Measurements from ENCODE around the gene BOC.

BOC gene

DNA sequence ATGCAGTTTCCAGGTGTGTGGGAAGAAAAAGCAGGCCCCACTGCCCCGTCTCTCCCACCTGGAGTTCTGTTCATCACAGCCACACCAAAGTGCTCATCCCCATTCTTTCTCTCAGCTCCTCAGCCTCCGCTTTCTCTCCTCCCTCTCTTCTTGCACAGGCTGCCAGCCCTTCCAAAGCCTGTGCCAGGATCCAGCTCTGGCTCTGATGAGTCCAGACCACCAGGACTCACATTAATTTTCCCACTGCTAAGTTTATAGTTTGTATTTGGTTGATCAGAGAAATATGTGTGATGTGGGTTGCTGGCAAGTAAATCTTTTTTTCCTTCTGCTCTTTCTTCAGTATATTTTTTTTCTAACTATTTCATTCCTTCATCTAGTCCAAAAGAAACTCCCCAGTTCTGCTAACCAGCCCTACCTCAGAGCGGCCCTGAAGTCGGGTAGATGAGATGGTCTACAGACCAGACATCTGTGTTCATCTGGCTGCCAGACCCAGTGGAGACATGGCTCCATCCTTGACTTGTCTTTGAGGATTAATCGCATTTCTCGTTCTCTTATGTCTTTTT is 49.8 kb downstream of the BOC start:
- H3K9me3 ChIP-seq (ENCODE audit: insufficient read depth, low read length, severe bottlenecking) = no peaks in the 10 kb centered on the region
- no peak for DNase-seq
- TF ChIP-seq EZH2 (IDR thresholded peaks at IDR 0.05; ENCODE audit: borderline replicate concordance, low read depth, low read length, severe bottlenecking) = no peak
- TF ChIP-seq, protein P1, sequence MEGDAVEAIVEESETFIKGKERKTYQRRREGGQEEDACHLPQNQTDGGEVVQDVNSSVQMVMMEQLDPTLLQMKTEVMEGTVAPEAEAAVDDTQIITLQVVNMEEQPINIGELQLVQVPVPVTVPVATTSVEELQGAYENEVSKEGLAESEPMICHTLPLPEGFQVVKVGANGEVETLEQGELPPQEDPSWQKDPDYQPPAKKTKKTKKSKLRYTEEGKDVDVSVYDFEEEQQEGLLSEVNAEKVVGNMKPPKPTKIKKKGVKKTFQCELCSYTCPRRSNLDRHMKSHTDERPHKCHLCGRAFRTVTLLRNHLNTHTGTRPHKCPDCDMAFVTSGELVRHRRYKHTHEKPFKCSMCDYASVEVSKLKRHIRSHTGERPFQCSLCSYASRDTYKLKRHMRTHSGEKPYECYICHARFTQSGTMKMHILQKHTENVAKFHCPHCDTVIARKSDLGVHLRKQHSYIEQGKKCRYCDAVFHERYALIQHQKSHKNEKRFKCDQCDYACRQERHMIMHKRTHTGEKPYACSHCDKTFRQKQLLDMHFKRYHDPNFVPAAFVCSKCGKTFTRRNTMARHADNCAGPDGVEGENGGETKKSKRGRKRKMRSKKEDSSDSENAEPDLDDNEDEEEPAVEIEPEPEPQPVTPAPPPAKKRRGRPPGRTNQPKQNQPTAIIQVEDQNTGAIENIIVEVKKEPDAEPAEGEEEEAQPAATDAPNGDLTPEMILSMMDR (IDR thresholded peaks at IDR 0.05; ENCODE audit: borderline replicate concordance, extremely low read depth, low read length, poor library complexity, severe bottlenecking) = no peak
- peaks cover 16% of the 10 kb centered on the region for H3K27me3 ChIP-seq (ENCODE audit: insufficient read depth, low read length, poor library complexity)
- no peak overlapping the region for H3K9ac ChIP-seq (ENCODE audit: low read depth, low read length)
- H3K36me3 ChIP-seq (ENCODE audit: insufficient read depth, low read length) = no peaks in the 10 kb centered on the region
- no peak overlapping the region for H3K4me2 ChIP-seq (ENCODE audit: insufficient read depth, low read length)
- H2AFZ ChIP-seq (ENCODE audit: low read depth, low read length) = no peak overlapping the region
- no peaks in the 10 kb centered on the region for H3K4me1 ChIP-seq (ENCODE audit: insufficient read depth, low read length)
- H3K27ac ChIP-seq (ENCODE audit: low read length) = no peak overlapping the region
- no peaks in the 10 kb centered on the region for H4K20me1 ChIP-seq (ENCODE audit: insufficient read depth, low read length)
- no peaks in the 10 kb centered on the region for H3K79me2 ChIP-seq (ENCODE audit: insufficient read depth, low read length)
- H3K4me3 ChIP-seq (ENCODE audit: low read depth in 1 of 2, low read length in 2 of 2) = no peak overlapping the region
- no peak for ATAC-seq (ENCODE audit: insufficient read depth, low read depth)

DNA sequence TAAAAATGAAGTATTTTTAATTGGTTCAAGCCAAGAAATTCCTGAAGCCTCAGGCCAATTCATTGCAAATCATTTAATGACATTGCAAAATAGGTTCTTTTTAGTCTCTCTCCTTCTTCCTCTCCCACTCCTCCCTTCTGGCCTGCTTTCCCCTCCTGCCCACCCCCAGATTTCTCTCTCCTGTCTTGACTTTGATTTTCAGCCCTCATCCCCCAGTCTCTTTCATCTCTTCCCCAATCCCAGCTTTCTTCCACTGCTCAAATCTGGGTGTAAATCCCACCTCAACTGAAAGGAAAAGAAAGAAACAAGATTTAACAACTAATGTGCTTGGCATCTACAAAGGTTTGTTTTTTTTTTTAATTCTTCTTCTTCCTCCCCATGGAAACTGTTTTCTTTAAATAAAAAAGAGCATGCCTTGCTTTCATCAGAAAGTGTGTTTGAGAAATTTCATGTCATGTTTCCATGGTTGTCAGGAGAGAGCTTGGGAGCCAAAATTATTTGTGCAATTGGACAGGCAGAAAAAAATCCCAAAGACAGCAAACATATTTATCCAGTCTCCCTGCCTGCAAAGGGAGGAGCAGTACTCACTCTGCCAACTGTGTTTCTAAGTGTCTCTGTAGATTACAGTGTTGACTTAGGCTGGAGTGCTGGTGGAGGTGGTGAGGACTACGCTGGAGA is 50.4 kb downstream of the BOC start:
- Histone ChIP-seq H3K9ac (ENCODE audit: low read depth, low read length) (no peak overlapping the region), H3K9me3 (ENCODE audit: insufficient read depth, low read length, severe bottlenecking) (no peaks in the 10 kb centered on the region), H2AFZ (ENCODE audit: low read depth, low read length) (no peak overlapping the region), H3K4me2 (ENCODE audit: insufficient read depth, low read length) (no peak overlapping the region), H3K27ac (ENCODE audit: low read length) (no peak overlapping the region), H3K4me3 (ENCODE audit: low read depth in 1 of 2, low read length in 2 of 2) (no peak overlapping the region), H4K20me1 (ENCODE audit: insufficient read depth, low read length) (no peaks in the 10 kb centered on the region), H3K27me3 (ENCODE audit: insufficient read depth, low read length, poor library complexity) (peaks cover 16% of the 10 kb centered on the region), H3K4me1 (ENCODE audit: insufficient read depth, low read length) (no peaks in the 10 kb centered on the region), H3K79me2 (ENCODE audit: insufficient read depth, low read length) (no peaks in the 10 kb centered on the region), H3K36me3 (ENCODE audit: insufficient read depth, low read length) (no peaks in the 10 kb centered on the region)
- TF ChIP-seq, protein P1 (IDR thresholded peaks at IDR 0.05; ENCODE audit: borderline replicate concordance, extremely low read depth, low read length, poor library complexity, severe bottlenecking) = no peak
- no peak for TF ChIP-seq EZH2 (IDR thresholded peaks at IDR 0.05; ENCODE audit: borderline replicate concordance, low read depth, low read length, severe bottlenecking)
- no peak for ATAC-seq (ENCODE audit: insufficient read depth, low read depth)
- DNase-seq = no peak

DNA sequence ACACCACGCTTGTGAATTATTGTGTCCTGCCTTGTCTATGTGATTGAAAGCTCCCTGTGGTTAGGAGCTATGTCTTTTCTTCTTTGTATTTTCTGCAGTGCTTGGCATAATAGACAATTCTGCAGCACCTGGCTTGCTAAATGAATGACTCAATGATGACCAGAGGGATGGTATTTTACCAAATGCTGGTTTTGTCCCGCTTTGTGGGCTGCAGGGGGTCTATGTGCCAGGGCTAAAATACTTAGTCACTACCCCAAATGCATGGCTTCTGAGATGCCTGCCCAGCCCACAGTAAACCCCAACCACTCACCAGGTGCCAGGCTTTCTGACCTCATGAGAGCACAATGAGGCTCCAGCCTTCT is 50.9 kb downstream of the BOC start:
- Histone ChIP-seq H3K9ac (ENCODE audit: low read depth, low read length) (no peak overlapping the region), H3K27me3 (ENCODE audit: insufficient read depth, low read length, poor library complexity) (peaks cover 16% of the 10 kb centered on the region), H3K9me3 (ENCODE audit: insufficient read depth, low read length, severe bottlenecking) (no peaks in the 10 kb centered on the region), H3K27ac (ENCODE audit: low read length) (no peak overlapping the region), H3K79me2 (ENCODE audit: insufficient read depth, low read length) (no peaks in the 10 kb centered on the region), H4K20me1 (ENCODE audit: insufficient read depth, low read length) (no peaks in the 10 kb centered on the region), H3K4me1 (ENCODE audit: insufficient read depth, low read length) (no peaks in the 10 kb centered on the region), H2AFZ (ENCODE audit: low read depth, low read length) (no peak overlapping the region), H3K4me2 (ENCODE audit: insufficient read depth, low read length) (no peak overlapping the region), H3K36me3 (ENCODE audit: insufficient read depth, low read length) (no peaks in the 10 kb centered on the region), H3K4me3 (ENCODE audit: low read depth in 1 of 2, low read length in 2 of 2) (no peak overlapping the region)
- TF ChIP-seq EZH2 (IDR thresholded peaks at IDR 0.05; ENCODE audit: borderline replicate concordance, low read depth, low read length, severe bottlenecking) = no peak
- TF ChIP-seq, protein P1 (IDR thresholded peaks at IDR 0.05; ENCODE audit: borderline replicate concordance, extremely low read depth, low read length, poor library complexity, severe bottlenecking) = no peak
- no peak for ATAC-seq (ENCODE audit: insufficient read depth, low read depth)
- DNase-seq = no peak
